GM23338 (cell line): Measurements from ENCODE around the gene YTHDF2.

ENCODE experiments used
- CREB1 ChIP-seq: fragments of 250-450 bp; sonication (Bioruptor Pico); IDR thresholded peaks from 2 replicates; pipeline ENCODE4 v1.5.0; 2020; ENCODE audit warnings: low read depth, mild to moderate bottlenecking, moderate library complexity
- CTCF ChIP-seq, 2 experiments: fragments of 200-600 bp in 1 of 2; sonication (generic) in 1 of 2; conservative IDR thresholded peaks; 2 replicates each; pipeline versions ENCODE4 v1.5.1 to v1.6.1; 2016 to 2017; ENCODE audit warnings: antibody characterized with exemption in 2 of 2, low read depth in 2 of 2, mild to moderate bottlenecking in 2 of 2, moderate library complexity in 1 of 2
- EZH2 ChIP-seq: fragments of 200-600 bp; sonication (generic); IDR thresholded peaks from one replicate; pipeline ENCODE4 v1.8.0; 2017; ENCODE audit warnings: antibody characterized with exemption, mild to moderate bottlenecking, low read depth; ENCODE audit not compliant: unreplicated experiment
- EZH2phosphoT487 ChIP-seq: fragments of 200-600 bp; sonication (generic); IDR thresholded peaks from one replicate; pipeline ENCODE4 v1.8.1; 2018; ENCODE audit warnings: antibody characterized with exemption; ENCODE audit not compliant: unreplicated experiment
- JUNB ChIP-seq: IDR thresholded peaks from one replicate; pipeline ENCODE4 v1.6.1; 2016; ENCODE audit warnings: antibody characterized with exemption; ENCODE audit not compliant: unreplicated experiment
- POLR2AphosphoS5 ChIP-seq: IDR thresholded peaks from 2 replicates; pipeline ENCODE4 v1.6.1; 2016; ENCODE audit warnings: antibody characterized with exemption, low read depth
- REST ChIP-seq: IDR thresholded peaks from one replicate; pipeline ENCODE4 v1.6.1; 2018; ENCODE audit warnings: antibody characterized with exemption; ENCODE audit not compliant: unreplicated experiment
- ZNF114 ChIP-seq: fragments of 250-450 bp; sonication (Bioruptor Pico); IDR thresholded peaks from 2 replicates; pipeline ENCODE4 v1.5.0; 2020; ENCODE audit warnings: mild to moderate bottlenecking, moderate library complexity
- TF ChIP-seq, protein P1 (sequence below): fragments of 250-450 bp; sonication (Bioruptor Pico); IDR thresholded peaks from 2 replicates; pipeline ENCODE4 v1.5.0; 2020; ENCODE audit warnings: mild to moderate bottlenecking, moderate library complexity

GRCh38 chr1:28758420-28758819 lies 21.7 kb downstream of the YTHDF2 start:
- TF ChIP-seq CTCF (conservative IDR thresholded peaks at IDR 0.05; ENCODE audit: low read depth in 2 of 2): no peak
- no peak for TF ChIP-seq EZH2
- TF ChIP-seq POLR2AphosphoS5: no peak
- TF ChIP-seq JUNB: no peak
- TF ChIP-seq, protein P1, sequence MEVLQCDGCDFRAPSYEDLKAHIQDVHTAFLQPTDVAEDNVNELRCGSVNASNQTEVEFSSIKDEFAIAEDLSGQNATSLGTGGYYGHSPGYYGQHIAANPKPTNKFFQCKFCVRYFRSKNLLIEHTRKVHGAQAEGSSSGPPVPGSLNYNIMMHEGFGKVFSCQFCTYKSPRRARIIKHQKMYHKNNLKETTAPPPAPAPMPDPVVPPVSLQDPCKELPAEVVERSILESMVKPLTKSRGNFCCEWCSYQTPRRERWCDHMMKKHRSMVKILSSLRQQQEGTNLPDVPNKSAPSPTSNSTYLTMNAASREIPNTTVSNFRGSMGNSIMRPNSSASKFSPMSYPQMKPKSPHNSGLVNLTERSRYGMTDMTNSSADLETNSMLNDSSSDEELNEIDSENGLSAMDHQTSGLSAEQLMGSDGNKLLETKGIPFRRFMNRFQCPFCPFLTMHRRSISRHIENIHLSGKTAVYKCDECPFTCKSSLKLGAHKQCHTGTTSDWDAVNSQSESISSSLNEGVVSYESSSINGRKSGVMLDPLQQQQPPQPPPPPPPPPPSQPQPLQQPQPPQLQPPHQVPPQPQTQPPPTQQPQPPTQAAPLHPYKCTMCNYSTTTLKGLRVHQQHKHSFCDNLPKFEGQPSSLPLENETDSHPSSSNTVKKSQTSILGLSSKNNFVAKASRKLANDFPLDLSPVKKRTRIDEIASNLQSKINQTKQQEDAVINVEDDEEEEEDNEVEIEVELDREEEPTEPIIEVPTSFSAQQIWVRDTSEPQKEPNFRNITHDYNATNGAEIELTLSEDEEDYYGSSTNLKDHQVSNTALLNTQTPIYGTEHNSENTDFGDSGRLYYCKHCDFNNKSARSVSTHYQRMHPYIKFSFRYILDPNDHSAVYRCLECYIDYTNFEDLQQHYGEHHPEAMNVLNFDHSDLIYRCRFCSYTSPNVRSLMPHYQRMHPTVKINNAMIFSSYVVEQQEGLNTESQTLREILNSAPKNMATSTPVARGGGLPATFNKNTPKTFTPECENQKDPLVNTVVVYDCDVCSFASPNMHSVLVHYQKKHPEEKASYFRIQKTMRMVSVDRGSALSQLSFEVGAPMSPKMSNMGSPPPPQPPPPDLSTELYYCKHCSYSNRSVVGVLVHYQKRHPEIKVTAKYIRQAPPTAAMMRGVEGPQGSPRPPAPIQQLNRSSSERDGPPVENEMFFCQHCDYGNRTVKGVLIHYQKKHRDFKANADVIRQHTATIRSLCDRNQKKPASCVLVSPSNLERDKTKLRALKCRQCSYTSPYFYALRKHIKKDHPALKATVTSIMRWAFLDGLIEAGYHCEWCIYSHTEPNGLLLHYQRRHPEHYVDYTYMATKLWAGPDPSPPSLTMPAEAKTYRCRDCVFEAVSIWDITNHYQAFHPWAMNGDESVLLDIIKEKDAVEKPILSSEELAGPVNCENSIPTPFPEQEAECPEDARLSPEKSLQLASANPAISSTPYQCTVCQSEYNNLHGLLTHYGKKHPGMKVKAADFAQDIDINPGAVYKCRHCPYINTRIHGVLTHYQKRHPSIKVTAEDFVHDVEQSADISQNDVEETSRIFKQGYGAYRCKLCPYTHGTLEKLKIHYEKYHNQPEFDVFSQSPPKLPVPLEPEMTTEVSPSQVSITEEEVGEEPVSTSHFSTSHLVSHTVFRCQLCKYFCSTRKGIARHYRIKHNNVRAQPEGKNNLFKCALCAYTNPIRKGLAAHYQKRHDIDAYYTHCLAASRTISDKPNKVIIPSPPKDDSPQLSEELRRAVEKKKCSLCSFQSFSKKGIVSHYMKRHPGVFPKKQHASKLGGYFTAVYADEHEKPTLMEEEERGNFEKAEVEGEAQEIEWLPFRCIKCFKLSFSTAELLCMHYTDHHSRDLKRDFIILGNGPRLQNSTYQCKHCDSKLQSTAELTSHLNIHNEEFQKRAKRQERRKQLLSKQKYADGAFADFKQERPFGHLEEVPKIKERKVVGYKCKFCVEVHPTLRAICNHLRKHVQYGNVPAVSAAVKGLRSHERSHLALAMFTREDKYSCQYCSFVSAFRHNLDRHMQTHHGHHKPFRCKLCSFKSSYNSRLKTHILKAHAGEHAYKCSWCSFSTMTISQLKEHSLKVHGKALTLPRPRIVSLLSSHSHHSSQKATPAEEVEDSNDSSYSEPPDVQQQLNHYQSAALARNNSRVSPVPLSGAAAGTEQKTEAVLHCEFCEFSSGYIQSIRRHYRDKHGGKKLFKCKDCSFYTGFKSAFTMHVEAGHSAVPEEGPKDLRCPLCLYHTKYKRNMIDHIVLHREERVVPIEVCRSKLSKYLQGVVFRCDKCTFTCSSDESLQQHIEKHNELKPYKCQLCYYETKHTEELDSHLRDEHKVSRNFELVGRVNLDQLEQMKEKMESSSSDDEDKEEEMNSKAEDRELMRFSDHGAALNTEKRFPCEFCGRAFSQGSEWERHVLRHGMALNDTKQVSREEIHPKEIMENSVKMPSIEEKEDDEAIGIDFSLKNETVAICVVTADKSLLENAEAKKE (CRISPR knock-in tag): no peak
- TF ChIP-seq ZNF114 (CRISPR knock-in tag): no peak
- no peak for TF ChIP-seq EZH2phosphoT487
- TF ChIP-seq REST: no peak
- TF ChIP-seq CREB1: no peak
